A549 (cell line): Measurements from ENCODE around the gene CRYBG3. TPM values are rescaled to one million over a fixed set of nuclear protein-coding genes. Genes with fewer than 3 reads are reported as not detected.

Experiments used
- ATAC-seq, 2 experiments: fragments of 200-7000 bp in 1 of 2; fragments of >200 bp in 1 of 2; cut with Nextera tagmentation in 1 of 2; cut with Tn5 transposase in 1 of 2; 3 replicates each; pipeline versions ENCODE4 v1.8.0 to v1.9.1; 2018 to 2020; ENCODE audit warnings: mild to moderate bottlenecking in 1 of 2, moderate library complexity in 1 of 2
- CTCF ChIA-PET: fragments of 300-600 bp; sonication (Branson Sonifier 250); formaldehyde crosslinking; extraction: SDS; loops from one replicate; lab custom pipeline; 2021; ENCODE audit warnings: antibody characterized with exemption, inconsistent platforms; lab: Yijun Ruan, JAX
- POLR2A ChIA-PET: fragments of 350-600 bp; formaldehyde crosslinking; extraction: SDS; loops from one replicate; lab custom pipeline; 2021; ENCODE audit warnings: antibody characterized with exemption, inconsistent platforms; lab: Yijun Ruan, JAX
- DNase-seq, 2 experiments: peaks; one replicate each; pipeline versions ENCODE4 v3.0.0 to v3.0.0-alpha.2; 2011 to 2016; ENCODE audit warnings: low read depth in 1 of 2, low spot score in 1 of 2
- FAIRE-seq: peaks from 2 replicates; lab custom pipeline; 2011; peaks lifted over from hg19 to GRCh38; lab: Jason Lieb, UNC
- H3K27ac ChIP-seq, 2 experiments: fragments of >200 bp; sonication (Bioruptor Twin); formaldehyde crosslinking; 3 replicates each; pipeline ENCODE4 v1.5.1; 2016 to 2017
- H3K4me1 ChIP-seq: fragments of >200 bp; sonication (Bioruptor Twin); formaldehyde crosslinking; 3 replicates; pipeline ENCODE4 v1.6.1; 2016
- H3K4me2 ChIP-seq: fragments of >200 bp; sonication (Bioruptor Twin); formaldehyde crosslinking; 3 replicates; pipeline ENCODE4 v1.6.1; 2016
- H3K4me3 ChIP-seq: fragments of >200 bp; sonication (Bioruptor Twin); formaldehyde crosslinking; 3 replicates; pipeline ENCODE4 v1.5.1; 2016
- H3K9me3 ChIP-seq: fragments of >200 bp; sonication (Bioruptor Twin); formaldehyde crosslinking; 3 replicates; pipeline ENCODE4 v1.6.1; 2016
- ATOH8 ChIP-seq: fragments of 250-450 bp; sonication (Bioruptor Pico); IDR thresholded peaks from 2 replicates; pipeline ENCODE4 v1.5.0; 2020; ENCODE audit warnings: low read depth, mild to moderate bottlenecking, moderate library complexity
- BCL3 ChIP-seq: fragments of >200 bp; sonication (Bioruptor Twin); formaldehyde crosslinking; IDR thresholded peaks from 3 replicates; pipeline ENCODE4 v1.6.1; 2016
- CHD2 ChIP-seq: fragments of 150-350 bp; IDR thresholded peaks from 2 replicates; pipeline ENCODE4 v1.6.1; 2014; ENCODE audit warnings: low read length; ENCODE audit not compliant: partially characterized antibody
- FOXS1 ChIP-seq: fragments of 250-450 bp; sonication (Bioruptor Pico); IDR thresholded peaks from 2 replicates; pipeline ENCODE4 v1.5.0; 2020; ENCODE audit warnings: mild to moderate bottlenecking, moderate library complexity
- GATA3 ChIP-seq: IDR thresholded peaks from 2 replicates; pipeline ENCODE4 v1.6.1; 2012; ENCODE audit warnings: borderline replicate concordance
- HOXA7 ChIP-seq: fragments of 250-450 bp; sonication (Bioruptor Pico); IDR thresholded peaks from 2 replicates; pipeline ENCODE4 v1.5.0; 2020; ENCODE audit warnings: mild to moderate bottlenecking, moderate library complexity
- HOXB13 ChIP-seq: fragments of 250-450 bp; sonication (Bioruptor Pico); IDR thresholded peaks from 2 replicates; pipeline ENCODE4 v1.5.0; 2020; ENCODE audit warnings: low read depth, mild to moderate bottlenecking, moderate library complexity
- JUNB ChIP-seq: fragments of >200 bp; sonication (Bioruptor Twin); formaldehyde crosslinking; IDR thresholded peaks from 2 replicates; pipeline ENCODE4 v1.6.1; 2016
- KDM1A ChIP-seq: fragments of 200-600 bp; sonication (generic); IDR thresholded peaks from 2 replicates; pipeline ENCODE4 v1.6.1; 2016; ENCODE audit warnings: low read depth, mild to moderate bottlenecking
- MAFK ChIP-seq: fragments of 450-650 bp; IDR thresholded peaks from 2 replicates; pipeline ENCODE4 v1.6.1; 2014; ENCODE audit not compliant: partially characterized antibody
- MYC ChIP-seq: IDR thresholded peaks from 2 replicates; pipeline ENCODE4 v1.6.1; 2012; ENCODE audit warnings: mild to moderate bottlenecking, inconsistent platforms, low read length, improper control_type of control experiment, borderline replicate concordance
- PHF8 ChIP-seq: fragments of 200-600 bp; sonication (generic); IDR thresholded peaks from 2 replicates; pipeline ENCODE4 v1.6.1; 2016; ENCODE audit warnings: low read depth, mild to moderate bottlenecking, antibody characterized with exemption, moderate library complexity, borderline replicate concordance
- RAD21 ChIP-seq, 2 experiments: fragments of >200 bp in 1 of 2; sonication (Bioruptor Twin) in 1 of 2; formaldehyde crosslinking in 1 of 2; IDR thresholded peaks in 1 of 2; conservative IDR thresholded peaks in 1 of 2; 2 replicates in 1 of 2; 3 replicates in 1 of 2; pipeline ENCODE4 v1.6.1; 2012 to 2018; ENCODE audit warnings: inconsistent platforms in 1 of 2
- RFX5 ChIP-seq: fragments of 450-650 bp; IDR thresholded peaks from 2 replicates; pipeline ENCODE4 v1.7.1; 2014; ENCODE audit warnings: antibody characterized with exemption, mild to moderate bottlenecking, moderate library complexity
- RNF2 ChIP-seq: fragments of 200-600 bp; sonication (generic); IDR thresholded peaks from 2 replicates; pipeline ENCODE4 v1.6.1; 2016; ENCODE audit warnings: low read depth, mild to moderate bottlenecking, antibody characterized with exemption, moderate library complexity, borderline replicate concordance
- TP53 ChIP-seq: fragments of 250-450 bp; sonication (Bioruptor Pico); IDR thresholded peaks from 2 replicates; pipeline ENCODE4 v1.5.0; 2021; ENCODE audit warnings: mild to moderate bottlenecking, moderate library complexity
- ZFP36 ChIP-seq: fragments of 450-650 bp; IDR thresholded peaks from 2 replicates; pipeline ENCODE4 v1.6.1; 2014; ENCODE audit warnings: borderline replicate concordance; ENCODE audit not compliant: partially characterized antibody
- WGBS: methylation state at CpG from one replicate; pipeline ENCODE4 v1.1.6; 2017; ENCODE audit errors: missing lambda C conversion rate; 5-methylcytosine and 5-hydroxymethylcytosine counted together
- polyA plus RNA-seq, 4 experiments: library from polyadenylated mRNA; depleted of rRNA in 3 of 4; stranded (reverse); fragments of >200 nt; fragmentation: RNase III in 1 of 4; extraction: RNeasy Plus Mini Kit Qiagen cat#74134 plus additional on column Dnase treatment in 1 of 4; gene quantifications; 2 replicates in 3 of 4; 3 replicates in 1 of 4; pipeline ENCODE4 v1.2.3, GENCODE V29; 2011 to 2017

Gene CRYBG3
- polyA plus RNA-seq, 2 of the 4 experiments (the other 2 are of a cell fraction) = 3.6 to 8.7 TPM

- TF ChIP-seq ZFP36 (no peak), KDM1A (no peak)
Measured at GRCh38 chr3:97841304-97841703, 19.5 kb downstream of the CRYBG3 start (continued).

GRCh38 chr3:97841956-97842355 is 20.1 kb downstream of the CRYBG3 start:
- no peak for DNase-seq
- WGBS = 91% methylated on average over 3 of the region's 3 CpGs
- no peak for FAIRE-seq
- no peak for ATAC-seq
- no peak for TF ChIP-seq BCL3
- Histone ChIP-seq H3K27ac (no peak overlapping the region), H3K4me1 (no peaks in the 10 kb centered on the region), H3K4me3 (no peak overlapping the region), H3K4me2 (no peak overlapping the region), H3K9me3 (no peaks in the 10 kb centered on the region)
- POLR2A ChIA-PET = no interaction called here
- CTCF ChIA-PET = no interaction called here

- no peak for FAIRE-seq
- Histone ChIP-seq H3K4me3 (no peak overlapping the region), H3K4me2 (no peak overlapping the region), H3K4me1 (no peaks in the 10 kb centered on the region), H3K27ac (no peak overlapping the region), H3K9me3 (no peaks in the 10 kb centered on the region)
- 98% methylated on average over 3 of the region's 3 CpGs for WGBS
- TF ChIP-seq ATOH8 (CRISPR knock-in tag) = no peak
- TF ChIP-seq RNF2 = no peak
- no peak for TF ChIP-seq RAD21 (conservative IDR thresholded peaks at IDR 0.05 in 1 of 2, IDR thresholded peaks at IDR 0.05 in 1 of 2)
- no peak for TF ChIP-seq FOXS1 (CRISPR knock-in tag)
- TF ChIP-seq MYC = no peak
- TF ChIP-seq BCL3 = no peak
- TF ChIP-seq JUNB = no peak
- TF ChIP-seq CHD2 = no peak
- TF ChIP-seq PHF8 = no peak
- no peak for TF ChIP-seq RFX5
- no peak for TF ChIP-seq TP53 (CRISPR knock-in tag)
- no peak for DNase-seq
- no peak for ATAC-seq
- ChIA-PET POLR2A (no interaction called here), CTCF (interaction anchor here (1.5 kb wide), 1 partner anchor 16 kb away, joined by 3 read pairs; no protein-coding TSS in a partner anchor)
Measured at GRCh38 chr3:97848779-97849178, 27.0 kb downstream of the CRYBG3 start.

- WGBS = 82% methylated on average over 6 of the region's 6 CpGs
- Histone ChIP-seq H3K4me2 (no peak overlapping the region), H3K4me3 (no peak overlapping the region), H3K9me3 (no peaks in the 10 kb centered on the region), H3K27ac (no peak overlapping the region), H3K4me1 (no peaks in the 10 kb centered on the region)
- ChIA-PET CTCF (interaction anchor here (0.6 to 2.1 kb wide), 2 partner anchors 15 to 19 kb away, joined by 5 to 6 read pairs; no protein-coding TSS in a partner anchor), POLR2A (no interaction called here)
- DNase-seq (no peak), ATAC-seq (no peak), FAIRE-seq (no peak)
- TF ChIP-seq RNF2 (no peak), MAFK (no peak), HOXB13 (no peak), GATA3 (no peak), MYC (no peak), RFX5 (no peak), HOXA7 (CRISPR knock-in tag) (no peak)
Measured at GRCh38 chr3:97857401-97857800, 35.6 kb downstream of the CRYBG3 start.
